ENCODE data around the gene NAA20. TPM values are rescaled to one million over a fixed set of nuclear protein-coding genes. Genes with fewer than 3 reads are reported as not detected.

Gene NAA20
- total RNA-seq, 2 donors from 2014 or later, result 62.9 to 72.5 TPM

GRCh38 chr20:20038586-20038985 is 21.4 kb downstream of the NAA20 start:
- H3K27ac Mint-ChIP-seq, result no peak overlapping the region
- no peaks in the 10 kb centered on the region for H3K9me3 Mint-ChIP-seq
- DNase-seq (no peak), ATAC-seq (replicated peaks in 1 of 2) (no peak)
- H3K27me3 Mint-ChIP-seq (ENCODE audit: low read depth), result no peaks in the 10 kb centered on the region
- H3K4me1 Mint-ChIP-seq (ENCODE audit: low read depth), result no peaks in the 10 kb centered on the region
- H3K4me3 Mint-ChIP-seq, result no peak overlapping the region
- peaks cover 7 to 32% of the 10 kb centered on the region in 2 donors for H3K36me3 Mint-ChIP-seq (ENCODE audit: insufficient read depth in 2 of 2)

- no peak for ATAC-seq (replicated peaks in 1 of 2)
- Mint-ChIP-seq H3K4me1 (ENCODE audit: low read depth) (no peaks in the 10 kb centered on the region), H3K4me3 (no peak overlapping the region), H3K27me3 (ENCODE audit: low read depth) (no peaks in the 10 kb centered on the region), H3K27ac (no peak overlapping the region), H3K36me3 (ENCODE audit: insufficient read depth in 2 of 2) (peaks cover 11 to 41% of the 10 kb centered on the region in 2 donors), H3K9me3 (no peaks in the 10 kb centered on the region)
- no peak for DNase-seq
Measured at GRCh38 chr20:20039752-20040387, 22.7 kb downstream of the NAA20 start.

- no peak for DNase-seq
- peaks cover 12 to 27% of the 10 kb centered on the region in 2 donors for H3K36me3 Mint-ChIP-seq (ENCODE audit: insufficient read depth in 2 of 2)
- peak; percentile 35 to 49 for ATAC-seq (replicated peaks in 1 of 2)
- peaks cover 17% of the 10 kb centered on the region for H3K4me1 Mint-ChIP-seq (ENCODE audit: low read depth)
- H3K27ac Mint-ChIP-seq, result peak overlapping the region; percentile 98
- no peaks in the 10 kb centered on the region for H3K27me3 Mint-ChIP-seq (ENCODE audit: low read depth)
- H3K4me3 Mint-ChIP-seq, result peak overlapping the region; percentile 98 to 99
- no peaks in the 10 kb centered on the region for H3K9me3 Mint-ChIP-seq
Measured at GRCh38 chr20:20051767-20052073, 34.6 kb downstream of the NAA20 start.

GRCh38 chr20:20052074-20052970 is 35.2 kb downstream of the NAA20 start, which contains the start of the genes CFAP61 and CRNKL1:
Gene CFAP61 (plus strand): TSS chr20:20052532. CDS start chr20:20056654, 4,122 bp downstream.
Gene CRNKL1 (minus strand): TSS chr20:20052466. CDS start chr20:20052342, 124 bp downstream.
- peak; percentile 96 to 98 for ATAC-seq (replicated peaks in 1 of 2)
- H3K4me1 Mint-ChIP-seq (ENCODE audit: low read depth), result peaks cover 17% of the 10 kb centered on the region
- peak within 1 kb of the TSS; percentile 98 to 99 for H3K4me3 Mint-ChIP-seq
- peak within 1 kb of the TSS; percentile 98 for H3K27ac Mint-ChIP-seq
- DNase-seq, result peak; percentile 96 to 98
- peaks cover 12 to 27% of the 10 kb centered on the region in 2 donors for H3K36me3 Mint-ChIP-seq (ENCODE audit: insufficient read depth in 2 of 2)
- no peaks in the 10 kb centered on the region for H3K27me3 Mint-ChIP-seq (ENCODE audit: low read depth)
- no peaks in the 10 kb centered on the region for H3K9me3 Mint-ChIP-seq

GRCh38 chr20:20060234-20060998 is 43.3 kb downstream of the NAA20 start:
- Mint-ChIP-seq H3K4me3 (no peak overlapping the region), H3K27ac (no peak overlapping the region), H3K36me3 (ENCODE audit: insufficient read depth in 2 of 2) (no peaks in the 10 kb centered on the region), H3K4me1 (ENCODE audit: low read depth) (no peaks in the 10 kb centered on the region), H3K9me3 (no peaks in the 10 kb centered on the region), H3K27me3 (ENCODE audit: low read depth) (peaks cover 18% of the 10 kb centered on the region)
- no peak for ATAC-seq (replicated peaks in 1 of 2)
- no peak for DNase-seq

- no peak overlapping the region for H3K4me3 Mint-ChIP-seq
Measured at GRCh38 chr20:20063941-20064702, 47.0 kb downstream of the NAA20 start.

GRCh38 chr20:20065361-20065760 is 48.2 kb downstream of the NAA20 start:
- Mint-ChIP-seq H3K9me3 (no peaks in the 10 kb centered on the region), H3K36me3 (ENCODE audit: insufficient read depth in 2 of 2) (no peaks in the 10 kb centered on the region), H3K27ac (no peak overlapping the region), H3K4me3 (no peak overlapping the region), H3K4me1 (ENCODE audit: low read depth) (no peaks in the 10 kb centered on the region), H3K27me3 (ENCODE audit: low read depth) (peaks cover 27% of the 10 kb centered on the region)
- DNase-seq (no peak), ATAC-seq (replicated peaks in 1 of 2) (no peak)

More at GRCh38 chr20:20063941-20064702, 47.0 kb downstream of the NAA20 start:
- no peak overlapping the region for H3K27ac Mint-ChIP-seq
- H3K4me1 Mint-ChIP-seq (ENCODE audit: low read depth), result no peaks in the 10 kb centered on the region
- H3K36me3 Mint-ChIP-seq (ENCODE audit: insufficient read depth in 2 of 2), result no peaks in the 10 kb centered on the region
- no peaks in the 10 kb centered on the region for H3K9me3 Mint-ChIP-seq
- H3K27me3 Mint-ChIP-seq (ENCODE audit: low read depth), result peaks cover 27% of the 10 kb centered on the region
- ATAC-seq (replicated peaks in 1 of 2) (no peak), DNase-seq (no peak)

- DNase-seq (no peak), ATAC-seq (replicated peaks in 1 of 2) (no peak)
- no peak overlapping the region for H3K4me3 Mint-ChIP-seq
- H3K4me1 Mint-ChIP-seq (ENCODE audit: low read depth), result no peaks in the 10 kb centered on the region
- H3K9me3 Mint-ChIP-seq, result no peaks in the 10 kb centered on the region
- peaks cover 3% of the 10 kb centered on the region for H3K27me3 Mint-ChIP-seq (ENCODE audit: low read depth)
- no peak overlapping the region for H3K27ac Mint-ChIP-seq
- H3K36me3 Mint-ChIP-seq (ENCODE audit: insufficient read depth in 2 of 2), result no peaks in the 10 kb centered on the region
Measured at GRCh38 chr20:20070871-20071726, 53.9 kb downstream of the NAA20 start.

- Mint-ChIP-seq H3K4me3 (no peak overlapping the region), H3K27ac (no peak overlapping the region), H3K4me1 (ENCODE audit: low read depth) (no peaks in the 10 kb centered on the region), H3K36me3 (ENCODE audit: insufficient read depth in 2 of 2) (no peaks in the 10 kb centered on the region), H3K9me3 (no peaks in the 10 kb centered on the region), H3K27me3 (ENCODE audit: low read depth) (peaks cover 7% of the 10 kb centered on the region)
- ATAC-seq (replicated peaks in 1 of 2) (no peak), DNase-seq (no peak)
Measured at GRCh38 chr20:20073801-20074371, 56.7 kb downstream of the NAA20 start.

GRCh38 chr20:20075032-20075431 is 57.9 kb downstream of the NAA20 start:
- Mint-ChIP-seq H3K9me3 (no peaks in the 10 kb centered on the region), H3K27ac (no peak overlapping the region), H3K4me1 (ENCODE audit: low read depth) (no peaks in the 10 kb centered on the region), H3K4me3 (no peak overlapping the region), H3K27me3 (ENCODE audit: low read depth) (peaks cover 12% of the 10 kb centered on the region), H3K36me3 (ENCODE audit: insufficient read depth in 2 of 2) (no peaks in the 10 kb centered on the region)
- ATAC-seq (replicated peaks in 1 of 2), result no peak
- DNase-seq, result no peak

GRCh38 chr20:20076297-20077065 is 59.3 kb downstream of the NAA20 start:
- Mint-ChIP-seq H3K27ac (no peak overlapping the region), H3K4me1 (ENCODE audit: low read depth) (no peaks in the 10 kb centered on the region), H3K36me3 (ENCODE audit: insufficient read depth in 2 of 2) (no peaks in the 10 kb centered on the region), H3K27me3 (ENCODE audit: low read depth) (peaks cover 13% of the 10 kb centered on the region), H3K4me3 (no peak overlapping the region), H3K9me3 (no peaks in the 10 kb centered on the region)
- ATAC-seq (replicated peaks in 1 of 2) (peak in 1 of 2 donors; percentile 23), DNase-seq (no peak)
